Peyer's patch (tissue), 4 donors: ENCODE data around the gene ZNF79. TPM values are rescaled to one million over a fixed set of nuclear protein-coding genes. Genes with fewer than 3 reads are reported as not detected.
A peak's percentile ranks its signal among the peaks of the same experiment; 100 is the strongest.

ENCODE experiments used
- DNase-seq, 3 donors: peaks; one replicate each; pipeline ENCODE4 v3.0.0-alpha.2; 2017 to 2019
- H3K27ac ChIP-seq, 4 donors: fragments of 200-600 bp; sonication (generic); one replicate each; pipeline ENCODE4 v1.5.1; 2016 to 2019
- H3K27me3 ChIP-seq, 2 donors: fragments of 200-600 bp; sonication (generic); one replicate each; pipeline ENCODE4 v1.5.1; 2019
- H3K36me3 ChIP-seq, 3 donors: fragments of 200-600 bp; sonication (generic); one replicate each; pipeline ENCODE4 v1.5.1; 2016 to 2019
- H3K4me1 ChIP-seq, 4 donors: fragments of 200-600 bp; sonication (generic); one replicate each; pipeline ENCODE4 v1.5.1; 2016 to 2019
- H3K4me3 ChIP-seq, 4 donors: fragments of 200-600 bp; sonication (generic); 1 replicate in 3 of 4; 2 replicates in 1 of 4; pipeline ENCODE4 v1.5.1; 2016 to 2019; ENCODE audit warnings: mild to moderate bottlenecking in 1 of 4
- H3K9me3 ChIP-seq, 4 donors: fragments of 200-600 bp; sonication (generic); one replicate each; pipeline ENCODE4 v1.5.1; 2016 to 2019; ENCODE audit warnings: mild to moderate bottlenecking in 1 of 4
- POLR2A ChIP-seq, 2 donors: fragments of 450-650 bp; IDR thresholded peaks; one replicate each; pipeline ENCODE4 v1.5.1; 2017; ENCODE audit warnings: antibody characterized with exemption in 2 of 2, mild to moderate bottlenecking in 2 of 2, moderate library complexity in 2 of 2
- total RNA-seq, 4 donors: library from RNA; depleted of rRNA; stranded (reverse); fragments of >200 nt; gene quantifications; one replicate each; pipeline ENCODE4 v1.1.0, GENCODE V29; 2016
- TF ChIP-seq, protein P1 (sequence below), 6 experiments: fragments of 450-650 bp in 4 of 6; fragments of 200-600 bp in 2 of 6; sonication (generic) in 1 of 6; IDR thresholded peaks; one replicate each; pipeline ENCODE4 v1.5.1; 2017 to 2019; ENCODE audit warnings: antibody characterized with exemption in 6 of 6, mild to moderate bottlenecking in 3 of 6, moderate library complexity in 1 of 6

The ZNF79 gene
- 10 to 100 TPM; 12.7 to 47.9 (median 14.4) TPM for total RNA-seq

DNA sequence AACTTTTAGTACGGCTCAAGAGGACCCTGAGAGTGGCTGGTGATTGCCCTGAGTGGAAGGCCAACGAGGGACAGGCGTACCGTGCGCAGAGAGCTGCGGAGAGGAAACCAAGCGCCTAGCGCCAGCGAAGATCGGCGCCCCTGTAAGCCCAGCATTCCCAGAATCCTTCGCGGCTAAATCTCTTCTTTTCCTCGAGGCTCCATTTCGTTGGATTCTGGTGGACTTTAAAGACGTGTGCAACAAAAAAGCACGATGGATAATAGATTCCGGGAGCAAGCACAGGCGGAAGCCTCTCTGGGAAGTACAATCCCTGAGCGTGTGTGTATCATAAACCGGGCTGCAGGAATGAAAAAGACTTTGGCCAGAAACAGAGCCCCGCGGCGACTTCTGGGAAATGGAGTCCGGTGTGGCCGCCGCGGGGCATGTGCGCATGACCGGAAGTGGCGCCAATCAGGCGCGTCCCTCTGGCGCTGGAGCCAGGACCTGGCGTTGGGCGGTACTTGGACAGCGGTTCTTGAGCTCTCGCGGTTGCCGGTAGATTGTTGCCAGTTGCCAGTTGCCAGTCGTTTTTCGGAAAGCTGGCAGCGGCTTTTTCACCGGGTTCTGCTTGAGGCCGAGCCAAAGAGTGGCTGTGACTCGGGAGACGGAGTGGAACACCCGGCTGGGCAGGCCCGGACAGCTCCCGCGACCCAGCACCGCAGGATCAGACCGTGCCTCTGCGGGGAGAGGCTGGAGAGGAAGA lies at the start of gene ZNF79:
ZNF79 (plus strand) TSS at position 449 of the 742 bp plus-strand sequence. CDS start 406 bp downstream, outside the sequence.
- Histone ChIP-seq H3K27me3 (no peaks in the 10 kb centered on the region), H3K9me3 (no peaks in the 10 kb centered on the region), H3K27ac (peak within 1 kb of the TSS; percentile 76 to 90 (median 84)), H3K4me3 (peak within 1 kb of the TSS; percentile 64 to 84 (median 73)), H3K4me1 (peaks cover 0 to 33% (median 9%) of the 10 kb centered on the region in 4 donors), H3K36me3 (peaks cover 0 to 8% (median 0%) of the 10 kb centered on the region in 3 donors)
- DNase-seq: peak; percentile 89 to 97 (median 96)
- TF ChIP-seq, protein P1, sequence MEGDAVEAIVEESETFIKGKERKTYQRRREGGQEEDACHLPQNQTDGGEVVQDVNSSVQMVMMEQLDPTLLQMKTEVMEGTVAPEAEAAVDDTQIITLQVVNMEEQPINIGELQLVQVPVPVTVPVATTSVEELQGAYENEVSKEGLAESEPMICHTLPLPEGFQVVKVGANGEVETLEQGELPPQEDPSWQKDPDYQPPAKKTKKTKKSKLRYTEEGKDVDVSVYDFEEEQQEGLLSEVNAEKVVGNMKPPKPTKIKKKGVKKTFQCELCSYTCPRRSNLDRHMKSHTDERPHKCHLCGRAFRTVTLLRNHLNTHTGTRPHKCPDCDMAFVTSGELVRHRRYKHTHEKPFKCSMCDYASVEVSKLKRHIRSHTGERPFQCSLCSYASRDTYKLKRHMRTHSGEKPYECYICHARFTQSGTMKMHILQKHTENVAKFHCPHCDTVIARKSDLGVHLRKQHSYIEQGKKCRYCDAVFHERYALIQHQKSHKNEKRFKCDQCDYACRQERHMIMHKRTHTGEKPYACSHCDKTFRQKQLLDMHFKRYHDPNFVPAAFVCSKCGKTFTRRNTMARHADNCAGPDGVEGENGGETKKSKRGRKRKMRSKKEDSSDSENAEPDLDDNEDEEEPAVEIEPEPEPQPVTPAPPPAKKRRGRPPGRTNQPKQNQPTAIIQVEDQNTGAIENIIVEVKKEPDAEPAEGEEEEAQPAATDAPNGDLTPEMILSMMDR (IDR thresholded peaks at IDR 0.05): peak in 2 of 6 experiments; percentile 3 to 26
- peak; percentile 73 to 74 for TF ChIP-seq POLR2A (IDR thresholded peaks at IDR 0.05)

DNA sequence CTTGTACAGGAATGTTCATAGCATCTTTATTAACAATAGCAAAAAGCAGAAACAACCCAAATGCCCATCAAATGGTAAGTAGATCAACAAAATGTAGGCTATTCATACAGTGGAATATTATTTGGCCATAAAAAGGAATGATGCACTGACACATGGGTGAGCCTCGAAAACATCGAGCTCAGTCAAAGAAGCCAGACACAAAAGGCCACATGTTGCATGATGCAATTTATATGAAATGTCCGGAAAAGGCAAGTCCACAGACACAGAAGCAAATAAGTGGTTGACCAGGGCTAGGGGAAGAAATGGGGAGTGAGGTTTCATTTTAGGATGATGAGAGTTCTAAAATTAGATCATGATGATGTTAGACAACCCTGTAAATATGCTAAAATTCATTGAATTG lies 43.7 kb upstream of the ZNF79 start:
- H3K27me3 ChIP-seq: no peaks in the 10 kb centered on the region
- H3K36me3 ChIP-seq: no peaks in the 10 kb centered on the region
- H3K27ac ChIP-seq: no peak overlapping the region
- TF ChIP-seq, protein P1 (IDR thresholded peaks at IDR 0.05): no peak
- no peak for TF ChIP-seq POLR2A (IDR thresholded peaks at IDR 0.05)
- no peak overlapping the region for H3K4me3 ChIP-seq
- no peaks in the 10 kb centered on the region for H3K4me1 ChIP-seq
- no peak for DNase-seq
- H3K9me3 ChIP-seq: peaks cover 0 to 5% (median 2%) of the 10 kb centered on the region in 4 donors

GRCh38 chr9:127382541-127382940 lies 41.6 kb upstream of the ZNF79 start:
- H3K4me1 ChIP-seq: no peaks in the 10 kb centered on the region
- no peak for TF ChIP-seq POLR2A (IDR thresholded peaks at IDR 0.05)
- TF ChIP-seq, protein P1 (IDR thresholded peaks at IDR 0.05): no peak
- no peaks in the 10 kb centered on the region for H3K36me3 ChIP-seq
- no peak overlapping the region for H3K4me3 ChIP-seq
- peaks cover 0 to 5% (median 2%) of the 10 kb centered on the region in 4 donors for H3K9me3 ChIP-seq
- no peaks in the 10 kb centered on the region for H3K27me3 ChIP-seq
- no peak for DNase-seq
- no peak overlapping the region for H3K27ac ChIP-seq

GRCh38 chr9:127384016-127384730 lies 40.0 kb upstream of the ZNF79 start:
- Histone ChIP-seq H3K4me1 (peaks cover 0 to 11% (median 0%) of the 10 kb centered on the region in 4 donors), H3K36me3 (no peaks in the 10 kb centered on the region), H3K27me3 (no peaks in the 10 kb centered on the region), H3K9me3 (peaks cover 0 to under 1% (median 0%) of the 10 kb centered on the region in 4 donors), H3K27ac (no peak overlapping the region), H3K4me3 (no peak overlapping the region)
- DNase-seq: no peak
- TF ChIP-seq, protein P1 (IDR thresholded peaks at IDR 0.05): no peak
- TF ChIP-seq POLR2A (IDR thresholded peaks at IDR 0.05): no peak

DNA sequence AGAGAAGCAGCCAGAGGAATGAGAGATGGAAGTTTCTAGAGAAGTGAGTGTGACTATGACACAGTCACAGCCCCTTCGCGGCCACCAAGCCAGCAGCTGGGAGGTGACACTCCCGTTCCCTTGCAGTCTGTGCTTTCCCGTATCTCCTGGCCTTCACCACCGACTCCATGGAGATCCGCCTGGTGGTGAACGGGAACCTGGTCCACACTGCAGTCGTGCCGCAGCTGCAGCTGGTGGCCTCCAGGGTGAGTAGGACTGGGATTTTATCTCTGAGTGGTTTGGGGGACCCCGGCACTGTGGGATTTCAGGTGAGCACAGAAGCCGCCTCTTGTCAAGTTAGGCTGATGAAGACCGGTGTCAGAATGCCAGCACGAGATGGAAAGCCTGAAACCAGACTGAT lies 39.3 kb upstream of the ZNF79 start:
- Histone ChIP-seq H3K27me3 (no peaks in the 10 kb centered on the region), H3K36me3 (no peaks in the 10 kb centered on the region), H3K9me3 (no peaks in the 10 kb centered on the region), H3K4me1 (peaks cover 0 to 12% (median 0%) of the 10 kb centered on the region in 4 donors), H3K4me3 (no peak overlapping the region), H3K27ac (no peak overlapping the region)
- DNase-seq: no peak
- no peak for TF ChIP-seq POLR2A (IDR thresholded peaks at IDR 0.05)
- TF ChIP-seq, protein P1 (IDR thresholded peaks at IDR 0.05): no peak
